IPS-18a (cell line): ENCODE results near the gene GTF3C1.
"Not testable (repeated sequence)": the region's sequence is repeated elsewhere in the genome, so short reads cannot be mapped to it uniquely, and the experiment has no call there.

Experiments used
- H3K27ac ChIP-seq: one replicate; pipeline ENCODE4 v1.5.1; 2013; ENCODE audit warnings: low read length
- H3K27me3 ChIP-seq: one replicate; pipeline ENCODE4 v1.6.1; 2013; ENCODE audit warnings: mild to moderate bottlenecking, low read length; ENCODE audit not compliant: control insufficient read depth, insufficient read depth
- H3K36me3 ChIP-seq: one replicate; pipeline ENCODE4 v1.6.1; 2013; ENCODE audit warnings: low read depth, low read length; ENCODE audit not compliant: control insufficient read depth
- H3K4me1 ChIP-seq: one replicate; pipeline ENCODE4 v1.6.1; 2013; ENCODE audit warnings: low read depth, low read length; ENCODE audit not compliant: control insufficient read depth
- H3K4me3 ChIP-seq: one replicate; pipeline ENCODE4 v1.5.1; 2013; ENCODE audit warnings: low read length
- H3K9ac ChIP-seq: one replicate; pipeline ENCODE4 v1.6.1; 2013; ENCODE audit warnings: mild to moderate bottlenecking, low read length, moderate library complexity
- H3K9me3 ChIP-seq: one replicate; pipeline ENCODE4 v1.6.1; 2013; ENCODE audit warnings: low read depth, low read length; ENCODE audit not compliant: control insufficient read depth

Gene GTF3C1

DNA sequence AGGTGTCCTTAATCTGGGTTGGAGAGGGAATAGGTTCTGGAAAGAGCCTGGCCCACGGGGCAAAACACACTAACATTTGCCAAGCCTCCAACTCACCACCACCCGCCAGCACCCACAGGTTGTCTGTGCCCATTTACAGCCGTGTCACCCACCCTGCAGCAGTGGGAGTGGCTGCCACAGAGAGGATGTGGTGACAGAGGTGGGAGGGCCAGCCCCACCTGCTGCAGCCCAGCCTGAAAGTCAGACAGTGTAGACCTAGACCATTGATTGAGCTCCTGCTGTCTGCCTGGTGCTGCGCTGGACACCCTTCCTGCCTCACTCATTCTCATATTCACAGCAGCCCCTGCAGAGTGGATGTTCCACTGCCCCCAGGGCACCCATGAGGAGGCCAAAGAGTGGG is 103.0 kb downstream of the GTF3C1 start:
- H3K4me1 ChIP-seq = no peaks in the 10 kb centered on the region
- peaks cover 12% of the 10 kb centered on the region for H3K9me3 ChIP-seq
- no peak overlapping the region for H3K27ac ChIP-seq
- no peaks in the 10 kb centered on the region for H3K27me3 ChIP-seq
- no peak overlapping the region for H3K4me3 ChIP-seq
- H3K36me3 ChIP-seq = no peaks in the 10 kb centered on the region
- no peak overlapping the region for H3K9ac ChIP-seq

DNA sequence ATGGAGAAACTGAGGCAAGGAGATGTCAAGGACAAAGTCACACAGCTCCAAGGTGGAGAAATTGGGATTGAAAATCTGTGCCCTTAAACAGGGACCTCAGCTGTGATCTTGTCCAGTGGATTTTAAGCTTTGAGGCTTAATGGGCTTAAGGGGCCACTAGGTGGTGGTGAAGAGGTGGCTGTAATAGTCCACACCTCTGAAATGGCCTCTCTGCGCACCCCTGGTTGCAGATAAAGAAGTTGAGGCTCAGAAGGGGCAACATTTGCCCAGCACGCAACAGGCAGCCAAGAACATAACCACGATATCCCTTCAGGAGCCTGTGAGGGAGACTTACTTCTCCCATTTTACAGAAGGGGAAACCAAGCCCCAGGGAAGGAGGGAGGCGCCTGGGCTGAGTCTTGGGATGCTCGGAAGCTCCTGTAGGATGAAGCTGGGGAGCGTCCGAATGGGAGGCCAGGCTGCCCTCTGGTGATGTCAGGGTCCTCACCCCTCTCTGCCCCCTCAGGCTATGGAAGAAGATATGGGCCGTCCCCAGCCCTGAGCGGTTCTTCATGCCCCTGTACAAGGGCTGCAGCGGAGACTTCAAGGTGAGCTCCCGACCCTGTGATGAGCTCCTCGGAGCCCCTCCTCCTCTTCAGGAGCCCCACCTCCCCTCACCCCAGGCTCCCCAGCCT is 104.1 kb downstream of the GTF3C1 start:
- Histone ChIP-seq H3K9me3 (peaks cover 12% of the 10 kb centered on the region), H3K4me3 (no peak overlapping the region), H3K27ac (no peak overlapping the region)

DNA sequence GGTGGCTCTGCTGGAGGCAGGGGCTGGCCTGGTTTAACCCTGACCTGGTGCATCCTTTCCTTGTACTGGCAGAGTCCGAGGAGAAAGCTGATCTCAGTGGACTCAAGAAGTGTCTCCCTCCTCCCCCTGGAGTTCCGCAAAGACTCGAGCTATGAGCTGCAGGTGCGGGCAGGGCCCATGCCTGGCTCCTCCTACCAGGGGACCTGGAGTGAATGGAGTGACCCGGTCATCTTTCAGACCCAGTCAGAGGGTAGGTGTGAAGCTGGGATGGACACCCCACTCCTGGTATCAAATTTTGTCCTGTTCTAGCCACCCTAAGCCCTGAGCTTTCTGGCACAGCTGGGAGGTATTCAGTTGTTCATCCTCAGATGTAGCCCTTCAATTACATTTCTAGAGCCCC is 105.2 kb downstream of the GTF3C1 start:
- H3K9ac ChIP-seq = no peak overlapping the region
- no peaks in the 10 kb centered on the region for H3K4me1 ChIP-seq
- H3K36me3 ChIP-seq = no peaks in the 10 kb centered on the region
- H3K27me3 ChIP-seq = no peaks in the 10 kb centered on the region
- H3K4me3 ChIP-seq = no peak overlapping the region
- H3K27ac ChIP-seq = no peak overlapping the region
- peaks cover 12% of the 10 kb centered on the region for H3K9me3 ChIP-seq

More for the DNA sequence above, 104.1 kb downstream of the GTF3C1 start:
- H3K27me3 ChIP-seq = no peaks in the 10 kb centered on the region
- no peaks in the 10 kb centered on the region for H3K36me3 ChIP-seq
- H3K4me1 ChIP-seq = no peaks in the 10 kb centered on the region
- no peak overlapping the region for H3K9ac ChIP-seq

DNA sequence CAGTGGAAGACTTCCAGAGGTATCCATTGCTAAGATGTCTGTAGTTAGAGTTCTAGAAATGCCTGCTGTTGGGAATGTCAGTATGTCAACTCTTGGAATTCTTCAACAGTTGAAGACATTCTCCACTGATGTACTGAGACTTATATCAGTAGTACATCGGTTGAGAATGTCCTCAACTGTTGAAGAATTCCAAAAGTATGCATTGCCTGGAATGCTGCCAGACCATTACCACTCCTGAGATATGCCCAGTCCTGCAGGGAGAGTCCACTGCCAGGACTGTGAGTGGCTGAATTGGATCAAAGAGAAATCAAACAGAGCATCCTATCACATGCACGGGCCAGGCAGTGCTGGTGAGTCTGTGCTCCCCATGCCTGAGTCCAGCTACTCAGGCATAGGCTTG is 105.7 kb downstream of the GTF3C1 start:
- H3K36me3 ChIP-seq = no peaks in the 10 kb centered on the region

DNA sequence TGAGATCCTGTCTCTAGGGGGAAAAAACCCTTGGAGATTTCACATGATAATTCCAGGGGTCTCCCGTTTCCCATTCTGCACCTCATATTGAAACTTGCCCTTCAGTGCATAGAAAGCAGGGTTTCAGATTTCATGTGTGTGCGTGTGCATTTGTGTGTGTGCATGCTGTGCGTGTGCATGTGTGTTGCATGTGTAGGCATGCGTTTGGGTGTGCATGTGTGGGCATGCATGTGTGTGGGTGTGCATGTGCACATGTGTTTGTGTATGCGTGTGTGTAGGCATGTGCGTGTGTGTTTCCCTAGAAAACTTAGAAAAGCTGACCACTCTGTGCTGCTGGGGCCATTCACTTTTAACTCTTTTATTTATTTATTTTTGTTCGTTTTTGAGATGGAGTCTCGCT is 107.7 kb downstream of the GTF3C1 start:
- no peak overlapping the region for H3K27ac ChIP-seq
- H3K9me3 ChIP-seq = peaks cover 12% of the 10 kb centered on the region
- H3K36me3 ChIP-seq = no peaks in the 10 kb centered on the region
- H3K4me3 ChIP-seq = no peak overlapping the region
- no peak overlapping the region for H3K9ac ChIP-seq
- H3K27me3 ChIP-seq = no peaks in the 10 kb centered on the region
- no peaks in the 10 kb centered on the region for H3K4me1 ChIP-seq

More for the DNA sequence above, 105.7 kb downstream of the GTF3C1 start:
- Histone ChIP-seq H3K4me3 (no peak overlapping the region), H3K27me3 (no peaks in the 10 kb centered on the region), H3K9ac (no peak overlapping the region), H3K27ac (no peak overlapping the region), H3K4me1 (no peaks in the 10 kb centered on the region), H3K9me3 (peaks cover 12% of the 10 kb centered on the region)

DNA sequence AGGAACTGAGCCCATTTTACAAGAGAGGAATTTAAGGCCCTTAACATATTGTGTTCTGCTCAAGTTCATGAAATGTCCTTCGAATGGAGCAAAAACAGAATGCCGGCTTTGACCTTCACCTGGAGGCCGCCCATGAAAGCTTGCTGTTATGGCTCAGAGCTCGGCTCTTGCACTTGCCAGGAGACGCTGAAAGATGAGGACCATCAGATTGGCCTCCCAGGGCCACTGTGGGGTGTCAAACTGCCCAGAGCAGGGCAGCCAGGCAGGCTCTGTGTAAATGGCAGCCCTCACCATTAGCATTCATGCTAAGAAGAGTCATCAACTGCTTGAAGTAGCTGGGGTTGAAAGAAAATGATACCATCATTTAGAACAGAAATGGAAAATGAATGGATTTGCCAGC is 108.4 kb downstream of the GTF3C1 start:
- Histone ChIP-seq H3K27me3 (no peaks in the 10 kb centered on the region), H3K36me3 (no peaks in the 10 kb centered on the region), H3K9me3 (peaks cover 12% of the 10 kb centered on the region), H3K9ac (no peak overlapping the region), H3K4me1 (no peaks in the 10 kb centered on the region), H3K4me3 (no peak overlapping the region), H3K27ac (no peak overlapping the region)

DNA sequence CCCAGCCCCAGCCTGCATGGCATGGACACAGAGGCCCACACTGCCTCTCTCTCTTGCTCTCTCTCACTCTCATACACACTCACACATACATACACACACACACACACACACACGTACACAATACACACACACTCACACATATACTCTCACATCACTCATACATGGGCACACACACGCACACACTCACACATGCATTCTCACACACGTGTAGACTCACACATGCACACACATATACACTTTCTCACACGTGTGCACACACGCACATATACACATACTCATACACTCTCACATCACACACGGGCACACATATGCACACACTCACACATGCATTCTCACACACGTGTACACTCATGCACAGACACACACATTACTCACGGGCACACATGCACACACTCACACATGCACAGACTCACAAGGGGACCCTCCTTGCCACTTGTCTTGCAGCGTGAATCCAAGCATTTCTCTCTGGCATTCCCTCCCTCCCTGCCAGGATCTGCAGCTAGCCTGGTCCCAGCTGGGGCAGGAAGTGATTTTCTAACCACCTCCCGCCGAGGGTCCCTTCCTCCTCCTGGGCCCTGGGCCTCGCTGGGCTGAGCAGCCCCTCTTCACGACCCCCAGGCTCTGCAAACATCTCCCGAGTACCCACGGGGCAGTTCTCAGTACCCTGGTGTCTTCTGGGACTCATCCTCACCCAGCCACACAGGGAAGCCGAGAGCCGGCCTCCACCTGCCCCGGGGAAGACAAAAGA is 110.3 kb downstream of the GTF3C1 start:
- Histone ChIP-seq H3K36me3 (no peaks in the 10 kb centered on the region), H3K9ac (no peak overlapping the region), H3K9me3 (peaks cover 8% of the 10 kb centered on the region), H3K4me1 (no peaks in the 10 kb centered on the region), H3K27me3 (no peaks in the 10 kb centered on the region), H3K4me3 (no peak overlapping the region), H3K27ac (no peak overlapping the region)

DNA sequence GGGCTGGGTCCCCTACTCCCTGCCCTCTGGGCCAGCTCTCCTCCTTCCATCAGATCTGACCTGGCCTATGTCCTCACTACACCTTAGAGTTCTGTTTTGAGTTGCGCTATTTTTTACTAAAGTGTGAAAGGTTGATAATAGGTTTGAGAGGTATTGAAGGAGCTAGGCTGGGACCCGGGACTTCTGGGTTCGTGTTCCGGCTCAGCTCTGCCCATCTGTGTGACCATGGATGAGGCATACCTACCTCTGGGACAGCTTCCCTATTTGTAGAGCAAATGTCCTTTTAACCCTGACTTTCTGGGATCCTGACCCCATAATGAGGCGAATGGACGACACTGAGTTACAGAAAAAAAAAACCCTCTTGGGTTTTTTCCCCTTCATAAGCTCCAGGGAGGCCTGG is 111.8 kb downstream of the GTF3C1 start:
- no peaks in the 10 kb centered on the region for H3K27me3 ChIP-seq
- H3K36me3 ChIP-seq = no peaks in the 10 kb centered on the region
- H3K27ac ChIP-seq = no peak overlapping the region
- H3K4me1 ChIP-seq = no peaks in the 10 kb centered on the region
- H3K9ac ChIP-seq = no peak overlapping the region
- H3K9me3 ChIP-seq = no peaks in the 10 kb centered on the region
- no peak overlapping the region for H3K4me3 ChIP-seq

DNA sequence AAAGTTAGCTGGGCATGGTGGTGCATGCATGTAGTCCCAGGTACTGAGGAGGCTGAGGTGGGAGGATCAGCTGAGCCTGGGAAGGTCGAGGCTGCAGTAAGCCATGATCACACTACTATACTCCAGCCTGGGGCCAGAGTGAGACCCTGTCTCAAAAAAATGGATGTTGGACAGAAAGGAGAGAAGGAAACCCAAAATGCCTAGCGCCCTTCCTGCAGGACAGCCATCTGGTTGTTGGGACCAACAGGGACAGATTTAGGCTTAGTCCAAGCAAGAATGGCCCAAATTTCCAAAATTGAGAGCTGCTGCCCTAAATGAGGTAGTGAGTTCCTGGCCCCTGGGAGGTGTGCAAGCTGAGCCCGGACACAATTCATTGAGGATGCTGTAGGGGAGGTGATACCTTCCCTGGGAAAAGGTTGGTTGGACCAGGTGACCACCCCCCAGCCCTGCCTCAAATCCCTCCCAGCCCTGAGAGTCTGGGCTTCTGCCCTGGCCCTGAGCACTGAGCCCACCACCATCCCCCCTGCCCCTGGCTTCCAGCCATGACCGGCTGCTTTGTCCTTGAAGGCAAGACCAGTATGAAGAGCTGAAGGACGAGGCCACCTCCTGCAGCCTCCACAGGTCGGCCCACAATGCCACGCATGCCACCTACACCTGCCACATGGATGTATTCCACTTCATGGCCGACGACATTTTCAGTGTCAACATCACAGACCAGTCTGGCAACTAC is 112.6 kb downstream of the GTF3C1 start:
- H3K36me3 ChIP-seq = no peaks in the 10 kb centered on the region
- H3K27ac ChIP-seq = no peak overlapping the region
- no peak overlapping the region for H3K4me3 ChIP-seq
- H3K9me3 ChIP-seq = no peaks in the 10 kb centered on the region
- no peaks in the 10 kb centered on the region for H3K27me3 ChIP-seq
- no peak overlapping the region for H3K9ac ChIP-seq
- H3K4me1 ChIP-seq = no peaks in the 10 kb centered on the region

DNA sequence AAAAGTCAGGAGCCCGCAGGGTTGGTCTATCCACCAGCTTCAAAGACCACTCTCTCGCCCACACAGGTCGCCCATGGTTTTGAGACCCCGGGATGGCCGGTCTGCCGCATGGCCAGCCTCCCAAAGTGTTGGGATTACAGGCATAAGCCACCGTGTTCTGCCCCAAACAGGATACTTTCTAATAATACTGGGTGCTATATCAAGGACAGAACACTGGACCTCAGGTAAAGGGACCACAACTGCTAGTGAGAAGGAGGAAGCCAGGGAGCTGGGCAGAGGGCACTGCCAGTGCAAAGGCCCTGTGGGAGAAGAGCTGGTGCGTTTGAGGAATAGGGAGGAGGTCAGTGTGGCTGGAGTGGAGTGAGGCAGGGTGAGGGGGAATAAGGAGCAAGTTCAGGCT is 113.6 kb downstream of the GTF3C1 start:
- H3K4me3 ChIP-seq = no peak overlapping the region
- no peak overlapping the region for H3K9ac ChIP-seq
- H3K27me3 ChIP-seq = no peaks in the 10 kb centered on the region
- no peak overlapping the region for H3K27ac ChIP-seq
- H3K9me3 ChIP-seq = no peaks in the 10 kb centered on the region
- H3K36me3 ChIP-seq = no peaks in the 10 kb centered on the region
- H3K4me1 ChIP-seq = no peaks in the 10 kb centered on the region

DNA sequence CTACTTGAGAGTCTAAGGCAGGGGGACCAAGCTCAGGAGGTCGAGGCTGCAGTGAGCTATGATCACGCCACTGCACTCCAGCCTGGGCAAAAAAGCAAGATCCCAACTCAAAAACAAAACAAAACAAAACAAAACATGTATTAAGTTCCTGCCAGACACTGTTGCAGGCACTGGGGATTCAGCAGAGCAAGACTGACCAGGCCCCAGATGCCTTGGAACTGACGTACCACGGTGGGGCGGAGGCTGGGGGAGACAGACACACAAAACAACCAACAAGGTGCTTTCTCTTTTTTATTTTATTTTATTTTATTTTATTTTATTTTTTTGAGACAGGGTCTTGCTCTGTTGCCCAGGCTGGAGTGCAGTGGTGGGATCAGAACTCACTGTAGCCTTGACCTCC is 114.6 kb downstream of the GTF3C1 start:
- not testable (repeated sequence) for H3K36me3 ChIP-seq, H3K9me3 ChIP-seq, H3K4me1 ChIP-seq, H3K4me3 ChIP-seq, H3K27me3 ChIP-seq, H3K9ac ChIP-seq, H3K27ac ChIP-seq
